ENCODE measurements around the gene GPM6B. TPM values are rescaled to one million over a fixed set of nuclear protein-coding genes. Genes with fewer than 3 reads are reported as not detected.

Gene GPM6B
- polyA plus RNA-seq, 1 donor from 2014 or later: 205 TPM

GRCh38 chrX:13808293-13808692, 8.6 kb downstream of the GPM6B start:
- Histone ChIP-seq H3K4me2 (ENCODE audit: low read length) (no peak overlapping the region), H3K79me2 (replicated peaks; ENCODE audit: insufficient read depth, low read length) (peaks cover 11% of the 10 kb centered on the region), H4K20me1 (ENCODE audit: insufficient read depth) (no peaks in the 10 kb centered on the region), H2AFZ (ENCODE audit: low read depth, low read length) (no peak overlapping the region), H3F3A (ENCODE audit: insufficient read depth, low read length, poor library complexity, severe bottlenecking) (no peaks in the 10 kb centered on the region), H3K9me3 (ENCODE audit: low read length) (no peaks in the 10 kb centered on the region), H3K4me3 (ENCODE audit: low read length) (no peak overlapping the region), H3K27me3 (ENCODE audit: insufficient read depth, low read depth, low read length) (no peaks in the 10 kb centered on the region), H3K9me2 (ENCODE audit: insufficient read depth, low read length) (no peaks in the 10 kb centered on the region), H3K36me3 (ENCODE audit: insufficient read depth, low read length) (no peaks in the 10 kb centered on the region), H3K9ac (ENCODE audit: low read length) (no peak overlapping the region), H3K27ac (ENCODE audit: low read length) (no peak overlapping the region)
- TF ChIP-seq, protein P1, sequence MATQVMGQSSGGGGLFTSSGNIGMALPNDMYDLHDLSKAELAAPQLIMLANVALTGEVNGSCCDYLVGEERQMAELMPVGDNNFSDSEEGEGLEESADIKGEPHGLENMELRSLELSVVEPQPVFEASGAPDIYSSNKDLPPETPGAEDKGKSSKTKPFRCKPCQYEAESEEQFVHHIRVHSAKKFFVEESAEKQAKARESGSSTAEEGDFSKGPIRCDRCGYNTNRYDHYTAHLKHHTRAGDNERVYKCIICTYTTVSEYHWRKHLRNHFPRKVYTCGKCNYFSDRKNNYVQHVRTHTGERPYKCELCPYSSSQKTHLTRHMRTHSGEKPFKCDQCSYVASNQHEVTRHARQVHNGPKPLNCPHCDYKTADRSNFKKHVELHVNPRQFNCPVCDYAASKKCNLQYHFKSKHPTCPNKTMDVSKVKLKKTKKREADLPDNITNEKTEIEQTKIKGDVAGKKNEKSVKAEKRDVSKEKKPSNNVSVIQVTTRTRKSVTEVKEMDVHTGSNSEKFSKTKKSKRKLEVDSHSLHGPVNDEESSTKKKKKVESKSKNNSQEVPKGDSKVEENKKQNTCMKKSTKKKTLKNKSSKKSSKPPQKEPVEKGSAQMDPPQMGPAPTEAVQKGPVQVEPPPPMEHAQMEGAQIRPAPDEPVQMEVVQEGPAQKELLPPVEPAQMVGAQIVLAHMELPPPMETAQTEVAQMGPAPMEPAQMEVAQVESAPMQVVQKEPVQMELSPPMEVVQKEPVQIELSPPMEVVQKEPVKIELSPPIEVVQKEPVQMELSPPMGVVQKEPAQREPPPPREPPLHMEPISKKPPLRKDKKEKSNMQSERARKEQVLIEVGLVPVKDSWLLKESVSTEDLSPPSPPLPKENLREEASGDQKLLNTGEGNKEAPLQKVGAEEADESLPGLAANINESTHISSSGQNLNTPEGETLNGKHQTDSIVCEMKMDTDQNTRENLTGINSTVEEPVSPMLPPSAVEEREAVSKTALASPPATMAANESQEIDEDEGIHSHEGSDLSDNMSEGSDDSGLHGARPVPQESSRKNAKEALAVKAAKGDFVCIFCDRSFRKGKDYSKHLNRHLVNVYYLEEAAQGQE (IDR thresholded peaks at IDR 0.05; ENCODE audit: borderline replicate concordance): no peak
- TF ChIP-seq SMC3 (conservative IDR thresholded peaks at IDR 0.05; ENCODE audit: poor library complexity) (no peak), CTCF (IDR thresholded peaks at IDR 0.05; ENCODE audit: poor library complexity, severe bottlenecking) (no peak), POLR2AphosphoS5 (IDR thresholded peaks at IDR 0.05) (no peak), RAD21 (conservative IDR thresholded peaks at IDR 0.05) (no peak), EZH2 (IDR thresholded peaks at IDR 0.05; ENCODE audit: borderline replicate concordance, insufficient read depth, low read length, poor library complexity, severe bottlenecking) (no peak), TAF1 (IDR thresholded peaks at IDR 0.05; ENCODE audit: low read depth) (no peak), MXI1 (conservative IDR thresholded peaks at IDR 0.05; ENCODE audit: poor library complexity, severe bottlenecking) (no peak), EP300 (conservative IDR thresholded peaks at IDR 0.05; ENCODE audit: poor library complexity, severe bottlenecking) (no peak)

- no peak overlapping the region for H3K27ac ChIP-seq (ENCODE audit: low read length)
- no peaks in the 10 kb centered on the region for H3K9me3 ChIP-seq (ENCODE audit: low read length)
- H3K79me2 ChIP-seq (replicated peaks; ENCODE audit: insufficient read depth, low read length): no peaks in the 10 kb centered on the region
- H3K9me2 ChIP-seq (ENCODE audit: insufficient read depth, low read length): no peaks in the 10 kb centered on the region
- H3K27me3 ChIP-seq (ENCODE audit: insufficient read depth, low read depth, low read length): no peaks in the 10 kb centered on the region
- TF ChIP-seq, protein P1 (IDR thresholded peaks at IDR 0.05; ENCODE audit: borderline replicate concordance): no peak
- no peak for TF ChIP-seq TAF1 (IDR thresholded peaks at IDR 0.05; ENCODE audit: low read depth)
- no peak for TF ChIP-seq EP300 (conservative IDR thresholded peaks at IDR 0.05; ENCODE audit: poor library complexity, severe bottlenecking)
- no peak for TF ChIP-seq EZH2 (IDR thresholded peaks at IDR 0.05; ENCODE audit: borderline replicate concordance, insufficient read depth, low read length, poor library complexity, severe bottlenecking)
- no peak for TF ChIP-seq CTCF (IDR thresholded peaks at IDR 0.05; ENCODE audit: poor library complexity, severe bottlenecking)
- no peak overlapping the region for H3K9ac ChIP-seq (ENCODE audit: low read length)
- no peak overlapping the region for H2AFZ ChIP-seq (ENCODE audit: low read depth, low read length)
- no peaks in the 10 kb centered on the region for H3F3A ChIP-seq (ENCODE audit: insufficient read depth, low read length, poor library complexity, severe bottlenecking)
- H3K4me2 ChIP-seq (ENCODE audit: low read length): no peak overlapping the region
- no peaks in the 10 kb centered on the region for H3K36me3 ChIP-seq (ENCODE audit: insufficient read depth, low read length)
- no peak overlapping the region for H3K4me3 ChIP-seq (ENCODE audit: low read length)
- H4K20me1 ChIP-seq (ENCODE audit: insufficient read depth): no peaks in the 10 kb centered on the region
Measured at GRCh38 chrX:13805241-13805640, 11.7 kb downstream of the GPM6B start.
